Keratinocyte (primary cell): Measurements from ENCODE around the gene RASGEF1C. TPM values are rescaled to one million over a fixed set of nuclear protein-coding genes. Genes with fewer than 3 reads are reported as not detected.

ENCODE experiments used
- DNase-seq: peaks from one replicate; pipeline ENCODE4 v3.0.0-alpha.2; 2011; ENCODE audit warnings: low read depth, missing footprints, low spot score
- FAIRE-seq: peaks from 2 replicates; lab custom pipeline; 2011; peaks lifted over from hg19 to GRCh38; lab: Jason Lieb, UNC
- H2AFZ ChIP-seq: 2 replicates; pipeline ENCODE4 v1.6.0; 2012; ENCODE audit warnings: low read length, control low read depth, inconsistent platforms; ENCODE audit not compliant: control insufficient read depth
- H3K27ac ChIP-seq: 2 replicates; pipeline ENCODE4 v1.5.1; 2011; ENCODE audit warnings: low read length; ENCODE audit not compliant: control insufficient read depth, insufficient read depth
- H3K27me3 ChIP-seq: 3 replicates; pipeline ENCODE4 v1.6.0; 2011; ENCODE audit warnings: low read length; ENCODE audit not compliant: control insufficient read depth, insufficient read depth; ENCODE audit errors: extremely low read depth
- H3K36me3 ChIP-seq, 2 experiments: 2 replicates in 1 of 2; 3 replicates in 1 of 2; pipeline ENCODE4 v1.5.1; 2011; ENCODE audit warnings: low read length in 2 of 2, mild to moderate bottlenecking in 1 of 2; ENCODE audit not compliant: control insufficient read depth in 2 of 2, insufficient read depth in 2 of 2; ENCODE audit errors: extremely low read depth in 1 of 2
- H3K4me1 ChIP-seq: 3 replicates; pipeline ENCODE4 v1.5.1; 2011; ENCODE audit warnings: low read length; ENCODE audit not compliant: control insufficient read depth, insufficient read depth; ENCODE audit errors: extremely low read depth
- H3K4me2 ChIP-seq: 3 replicates; pipeline ENCODE4 v1.6.0; 2011; ENCODE audit warnings: low read depth, low read length; ENCODE audit not compliant: control insufficient read depth, insufficient read depth; ENCODE audit errors: extremely low read depth
- H3K4me3 ChIP-seq, 3 experiments: fragments of 200-600 bp in 1 of 3; sonication (generic) in 1 of 3; 2 replicates in 2 of 3; 3 replicates in 1 of 3; pipeline ENCODE4 v1.5.1; 2011 to 2016; ENCODE audit warnings: low read length in 3 of 3, mild to moderate bottlenecking in 3 of 3, control low read depth in 2 of 3, inconsistent platforms in 1 of 3, low read depth in 1 of 3, mixed read lengths in 1 of 3, mixed run types in 1 of 3, moderate library complexity in 1 of 3; ENCODE audit not compliant: control insufficient read depth in 2 of 3, insufficient read depth in 2 of 3; ENCODE audit errors: extremely low read depth in 1 of 3
- H3K79me2 ChIP-seq: 2 replicates; pipeline ENCODE4 v1.6.0; 2012; ENCODE audit warnings: low read length; ENCODE audit not compliant: control insufficient read depth, insufficient read depth
- H3K9ac ChIP-seq: 3 replicates; pipeline ENCODE4 v1.6.0; 2011; ENCODE audit warnings: low read length; ENCODE audit not compliant: control insufficient read depth, insufficient read depth; ENCODE audit errors: extremely low read depth
- H3K9me1 ChIP-seq: 3 replicates; pipeline ENCODE4 v1.6.0; 2011; ENCODE audit warnings: low read length; ENCODE audit not compliant: control insufficient read depth, insufficient read depth; ENCODE audit errors: extremely low read depth
- H3K9me3 ChIP-seq: 2 replicates; pipeline ENCODE4 v1.5.1; 2012; ENCODE audit warnings: low read depth, low read length; ENCODE audit not compliant: control insufficient read depth
- H4K20me1 ChIP-seq: 3 replicates; pipeline ENCODE4 v1.6.0; 2011; ENCODE audit warnings: low read length; ENCODE audit not compliant: control insufficient read depth, insufficient read depth; ENCODE audit errors: extremely low read depth
- CTCF ChIP-seq, 3 experiments: IDR thresholded peaks in 1 of 3; conservative IDR thresholded peaks in 1 of 3; optimal IDR thresholded peaks in 1 of 3; 2 replicates in 2 of 3; 3 replicates in 1 of 3; pipeline versions ENCODE3 to v1.5.1; 2011; ENCODE audit warnings: low read length in 3 of 3, mild to moderate bottlenecking in 3 of 3, moderate library complexity in 2 of 3, control low read depth in 1 of 3, inconsistent platforms in 1 of 3; ENCODE audit not compliant: insufficient read depth in 2 of 3; ENCODE audit errors: extremely low read depth in 1 of 3
- EZH2 ChIP-seq: IDR thresholded peaks from one replicate; pipeline ENCODE4 v1.6.1; 2012; ENCODE audit warnings: inconsistent platforms, mild to moderate bottlenecking, low read length, moderate library complexity
- dilution Hi-C: fragments of 300-500 bp; cut with MboI; formaldehyde crosslinking; loops from one replicate; pipeline ENCODE4 v1.7.0; 2020; ENCODE audit warnings: low sequenced_read_pairs; ENCODE audit not compliant: extremely low pct_ligation_motif_present
- polyA plus RNA-seq, 5 experiments: library from polyadenylated mRNA; depleted of rRNA in 3 of 5; stranded (reverse) in 3 of 5; stranded (forward) in 1 of 5; unstranded in 1 of 5; fragments of >200 nt; gene quantifications; 1 replicate in 1 of 5; 2 replicates in 3 of 5; 3 replicates in 1 of 5; pipeline versions ENCODE4 v1.2.1 to v1.2.3, GENCODE V29; 2011 to 2012; ENCODE audit warnings: missing spikeins in 2 of 5, low read depth in 1 of 5, low replicate concordance in 1 of 5

Gene RASGEF1C
- polyA plus RNA-seq, 1 donor (not counting 4 experiments of a cell fraction or from before 2014, with no cell fraction given) = not detected

GRCh38 chr5:180111273-180112002, 97.6 kb downstream of the RASGEF1C start:
- no peak overlapping the region for H2AFZ ChIP-seq
- H3K4me1 ChIP-seq = no peaks in the 10 kb centered on the region
- FAIRE-seq = no peak
- H3K4me3 ChIP-seq = no peak overlapping the region
- dilution Hi-C loops = no loop called here
- no peaks in the 10 kb centered on the region for H3K36me3 ChIP-seq
- no peaks in the 10 kb centered on the region for H3K9me1 ChIP-seq
- no peak overlapping the region for H3K27ac ChIP-seq
- no peak overlapping the region for H3K4me2 ChIP-seq
- no peaks in the 10 kb centered on the region for H3K79me2 ChIP-seq
- H3K9ac ChIP-seq = no peak overlapping the region
- H4K20me1 ChIP-seq = no peaks in the 10 kb centered on the region
- TF ChIP-seq EZH2 = no peak
- no peak for TF ChIP-seq CTCF (optimal IDR thresholded peaks at IDR 0.05 in 1 of 3, IDR thresholded peaks at IDR 0.05 in 1 of 3, conservative IDR thresholded peaks at IDR 0.05 in 1 of 3; ENCODE audit: extremely low read depth in 1 of 3, insufficient read depth in 2 of 3, low read length in 3 of 3)
- H3K9me3 ChIP-seq = no peaks in the 10 kb centered on the region
- H3K27me3 ChIP-seq = no peaks in the 10 kb centered on the region
- DNase-seq = no peak

- DNase-seq (no peak), FAIRE-seq (no peak)
- Histone ChIP-seq H3K4me2 (no peak overlapping the region), H3K9ac (no peak overlapping the region), H3K79me2 (no peaks in the 10 kb centered on the region), H2AFZ (no peak overlapping the region), H3K4me3 (no peak overlapping the region), H4K20me1 (no peaks in the 10 kb centered on the region), H3K4me1 (no peaks in the 10 kb centered on the region), H3K27ac (no peak overlapping the region), H3K9me3 (no peaks in the 10 kb centered on the region), H3K9me1 (no peaks in the 10 kb centered on the region), H3K27me3 (no peaks in the 10 kb centered on the region), H3K36me3 (no peaks in the 10 kb centered on the region)
- dilution Hi-C loops = no loop called here
- TF ChIP-seq CTCF (optimal IDR thresholded peaks at IDR 0.05 in 1 of 3, IDR thresholded peaks at IDR 0.05 in 1 of 3, conservative IDR thresholded peaks at IDR 0.05 in 1 of 3; ENCODE audit: extremely low read depth in 1 of 3, insufficient read depth in 2 of 3, low read length in 3 of 3) = no peak
- no peak for TF ChIP-seq EZH2
These were observed 99.1 kb downstream of the RASGEF1C start for GRCh38 chr5:180109920-180110319.
